OCI-LY3 (cell line): ENCODE data around the gene CARD9.

Source experiments
- H2AFZ ChIP-seq: fragments of 200-600, 300-600 bp; shearing (Covaris generic); 2 replicates; pipeline ENCODE4 v1.6.0; 2014; ENCODE audit warnings: antibody characterized with exemption, low read depth, low read length
- H3K27ac ChIP-seq: fragments of 200-600, 300-600 bp; sonication (generic); 2 replicates; pipeline ENCODE4 v1.5.1; 2014; ENCODE audit warnings: mild to moderate bottlenecking, low read length, moderate library complexity, mixed read lengths
- H3K27me3 ChIP-seq: fragments of 200-600, 300-600 bp; sonication (generic); 2 replicates; pipeline ENCODE4 v1.6.1; 2014; ENCODE audit warnings: low read depth, low read length, mixed read lengths
- H3K36me3 ChIP-seq: fragments of 200-600, 300-600 bp; sonication (generic); replicated peaks from 2 replicates; pipeline ENCODE3; 2014; ENCODE audit warnings: low read depth, low read length, mixed read lengths
- H3K4me1 ChIP-seq: fragments of 300-600, 200-600 bp; sonication (generic); 2 replicates; pipeline ENCODE4 v1.6.1; 2014; ENCODE audit warnings: low read length, mixed read lengths
- H3K4me2 ChIP-seq: fragments of 200-600, 300-600 bp; sonication (generic); 2 replicates; pipeline ENCODE4 v1.6.1; 2014; ENCODE audit warnings: low read length, mixed read lengths
- H3K4me3 ChIP-seq: fragments of 300-600, 200-600 bp; sonication (generic); 2 replicates; pipeline ENCODE4 v1.5.1; 2014; ENCODE audit warnings: antibody characterized with exemption, mild to moderate bottlenecking, low read length, moderate library complexity
- H3K79me2 ChIP-seq: fragments of 300-600, 200-600 bp; shearing (Covaris generic); 2 replicates; pipeline ENCODE4 v1.6.1; 2014; ENCODE audit warnings: mild to moderate bottlenecking, low read length, mixed read lengths
- H3K9ac ChIP-seq: fragments of 300-600, 200-600 bp; shearing (Covaris generic); 2 replicates; pipeline ENCODE4 v1.6.0; 2014; ENCODE audit warnings: mild to moderate bottlenecking, low read length, moderate library complexity
- H3K9me3 ChIP-seq: fragments of 200-600, 300-600 bp; shearing (Covaris generic); 2 replicates; pipeline ENCODE4 v1.6.1; 2014; ENCODE audit warnings: low read length, mixed read lengths; ENCODE audit not compliant: insufficient read depth
- H4K20me1 ChIP-seq: fragments of 200-600, 300-600 bp; sonication (generic); 2 replicates; pipeline ENCODE4 v1.6.1; 2016; ENCODE audit warnings: low read length, mixed read lengths; ENCODE audit not compliant: insufficient read depth
- CTCF ChIP-seq: fragments of 200-600, 300-600 bp; sonication (generic); IDR thresholded peaks from 2 replicates; pipeline ENCODE4 v1.5.1; 2014; ENCODE audit warnings: antibody characterized with exemption, low read length, low read depth
- EZH2phosphoT487 ChIP-seq: fragments of 200-600 bp; shearing (Covaris generic); IDR thresholded peaks from 2 replicates; pipeline ENCODE4 v1.6.1; 2018; ENCODE audit warnings: antibody characterized with exemption, mixed run types, low read depth

CARD9 gene

GRCh38 chr9:136355616-136356557 lies 17.6 kb downstream of the CARD9 start:
- no peak overlapping the region for H3K27ac ChIP-seq
- H3K4me2 ChIP-seq: no peak overlapping the region
- H3K27me3 ChIP-seq: peaks cover 20% of the 10 kb centered on the region
- no peaks in the 10 kb centered on the region for H3K9me3 ChIP-seq
- no peak for TF ChIP-seq CTCF
- no peak for TF ChIP-seq EZH2phosphoT487
- peaks cover 3% of the 10 kb centered on the region; the same call in 1 of the 2 replicates for H4K20me1 ChIP-seq
- no peaks in the 10 kb centered on the region for H3K36me3 ChIP-seq
- H3K79me2 ChIP-seq: no peaks in the 10 kb centered on the region
- H3K4me1 ChIP-seq: no peaks in the 10 kb centered on the region
- H3K4me3 ChIP-seq: no peak overlapping the region
- H3K9ac ChIP-seq: no peak overlapping the region
- no peak overlapping the region for H2AFZ ChIP-seq

- H3K27ac ChIP-seq: no peak overlapping the region
- no peaks in the 10 kb centered on the region for H3K4me1 ChIP-seq
- H3K4me3 ChIP-seq: no peak overlapping the region
These were observed 18.8 kb downstream of the CARD9 start for GRCh38 chr9:136354592-136355085.

GRCh38 chr9:136353757-136354488 lies 19.5 kb downstream of the CARD9 start:
- H3K9me3 ChIP-seq: no peaks in the 10 kb centered on the region
- no peaks in the 10 kb centered on the region for H3K79me2 ChIP-seq
- no peak overlapping the region for H2AFZ ChIP-seq
- no peaks in the 10 kb centered on the region for H3K36me3 ChIP-seq
- H3K4me2 ChIP-seq: no peak overlapping the region
- H3K27ac ChIP-seq: no peak overlapping the region
- TF ChIP-seq CTCF (no peak), EZH2phosphoT487 (no peak)
- peaks cover 20% of the 10 kb centered on the region for H3K27me3 ChIP-seq
- H3K4me3 ChIP-seq: no peak overlapping the region
- H3K4me1 ChIP-seq: no peaks in the 10 kb centered on the region
- no peak overlapping the region for H3K9ac ChIP-seq
- peaks cover 3% of the 10 kb centered on the region; the same call in 1 of the 2 replicates for H4K20me1 ChIP-seq

More at GRCh38 chr9:136354592-136355085, 18.8 kb downstream of the CARD9 start:
- Histone ChIP-seq H3K36me3 (no peaks in the 10 kb centered on the region), H2AFZ (no peak overlapping the region), H3K9ac (no peak overlapping the region), H4K20me1 (peaks cover 3% of the 10 kb centered on the region; the same call in 1 of the 2 replicates), H3K9me3 (no peaks in the 10 kb centered on the region), H3K79me2 (no peaks in the 10 kb centered on the region), H3K27me3 (peaks cover 20% of the 10 kb centered on the region), H3K4me2 (no peak overlapping the region)
- TF ChIP-seq CTCF (no peak), EZH2phosphoT487 (no peak)

GRCh38 chr9:136353088-136353487 lies 20.4 kb downstream of the CARD9 start:
- H3K9me3 ChIP-seq: no peaks in the 10 kb centered on the region
- no peak for TF ChIP-seq CTCF
- TF ChIP-seq EZH2phosphoT487: no peak
- no peak overlapping the region for H3K4me3 ChIP-seq
- no peak overlapping the region for H3K27ac ChIP-seq
- H3K9ac ChIP-seq: no peak overlapping the region
- no peaks in the 10 kb centered on the region for H3K79me2 ChIP-seq
- H2AFZ ChIP-seq: no peak overlapping the region
- no peak overlapping the region for H3K4me2 ChIP-seq
- no peaks in the 10 kb centered on the region for H3K36me3 ChIP-seq
- no peaks in the 10 kb centered on the region for H3K4me1 ChIP-seq
- H4K20me1 ChIP-seq: peaks cover 3% of the 10 kb centered on the region; the same call in 1 of the 2 replicates
- H3K27me3 ChIP-seq: peaks cover 20% of the 10 kb centered on the region
